ENCODE data around the gene CFAP57. TPM values are rescaled to one million over a fixed set of nuclear protein-coding genes. Genes with fewer than 3 reads are reported as not detected.

Gene CFAP57
- total and polyA plus RNA-seq, 2 donors (not counting 1 experiment from before 2014, with no cell fraction given), result 0.07 to 0.44 TPM

GRCh38 chr1:43276673-43277072, 104.5 kb downstream of the CFAP57 start:
- Histone ChIP-seq H3K27me3 (replicated peaks in 1 of 4; ENCODE audit: control extremely low read depth in 1 of 4, control insufficient read depth in 3 of 4, insufficient read depth in 4 of 4, low read length in 3 of 4) (no peaks in the 10 kb centered on the region), H3K9ac (ENCODE audit: low read length) (no peak overlapping the region), H3K36me3 (replicated peaks in 1 of 2; ENCODE audit: control extremely low read depth in 1 of 2, control insufficient read depth in 1 of 2, extremely low read depth in 1 of 2, insufficient read depth in 2 of 2, low read length in 1 of 2) (no peaks in the 10 kb centered on the region), H3K4me1 (ENCODE audit: control insufficient read depth in 2 of 2, insufficient read depth in 2 of 2, low read length in 2 of 2) (peaks cover 3 to 9% of the 10 kb centered on the region in 2 donors), H3K9me3 (ENCODE audit: control extremely low read depth in 1 of 3, control insufficient read depth in 2 of 3, insufficient read depth in 1 of 3, low read length in 2 of 3) (peaks cover 0 to 4% (median 0%) of the 10 kb centered on the region in 3 donors), H3K4me3 (ENCODE audit: control extremely low read depth in 1 of 5, extremely low read depth in 1 of 5, insufficient read depth in 1 of 5, low read depth in 2 of 5, low read length in 4 of 5) (no peak overlapping the region), H2AFZ (ENCODE audit: insufficient read depth, low read depth, low read length, poor library complexity, severe bottlenecking) (no peak overlapping the region), H4K20me1 (ENCODE audit: control insufficient read depth, insufficient read depth, low read length, poor library complexity, severe bottlenecking) (no peaks in the 10 kb centered on the region), H3K4me2 (replicated peaks; ENCODE audit: low read depth, low read length, poor library complexity, severe bottlenecking) (no peak overlapping the region), H3K79me2 (ENCODE audit: control insufficient read depth, insufficient read depth, low read length) (no peaks in the 10 kb centered on the region), H3K27ac (ENCODE audit: low read length in 2 of 2) (no peak overlapping the region)
- CTCF ChIA-PET, result no interaction called here
- no peak overlapping the region for H3K4me3 Mint-ChIP-seq
- no peak for DNase-seq
- H3K9me3 Mint-ChIP-seq (ENCODE audit: insufficient read depth), result no peaks in the 10 kb centered on the region
- no peak overlapping the region for H3K27ac Mint-ChIP-seq
- 90% methylated on average over 7 of the region's 7 CpGs for WGBS (ENCODE audit: insufficient coverage)
- TF ChIP-seq EZH2 (IDR thresholded peaks at IDR 0.05; ENCODE audit: borderline replicate concordance, insufficient read depth, low read depth, low read length, poor library complexity, severe bottlenecking) (no peak), CTCF (IDR thresholded peaks at IDR 0.05) (no peak)
- H3K4me1 Mint-ChIP-seq, result peaks cover 10% of the 10 kb centered on the region
- no peak for ATAC-seq (ENCODE audit: low read depth)
- POLR2A ChIA-PET, result no interaction called here
- intact Hi-C loops (cut with micrococcal nuclease), result no loop called here
- H3K27me3 Mint-ChIP-seq, result peaks cover 20% of the 10 kb centered on the region

GRCh38 chr1:43277116-43277876, 105.2 kb downstream of the CFAP57 start:
- Histone ChIP-seq H2AFZ (ENCODE audit: insufficient read depth, low read depth, low read length, poor library complexity, severe bottlenecking) (no peak overlapping the region), H3K27me3 (replicated peaks in 1 of 4; ENCODE audit: control extremely low read depth in 1 of 4, control insufficient read depth in 3 of 4, insufficient read depth in 4 of 4, low read length in 3 of 4) (no peaks in the 10 kb centered on the region), H3K9ac (ENCODE audit: low read length) (no peak overlapping the region), H3K4me3 (ENCODE audit: control extremely low read depth in 1 of 5, extremely low read depth in 1 of 5, insufficient read depth in 1 of 5, low read depth in 2 of 5, low read length in 4 of 5) (no peak overlapping the region), H3K79me2 (ENCODE audit: control insufficient read depth, insufficient read depth, low read length) (no peaks in the 10 kb centered on the region), H4K20me1 (ENCODE audit: control insufficient read depth, insufficient read depth, low read length, poor library complexity, severe bottlenecking) (no peaks in the 10 kb centered on the region), H3K27ac (ENCODE audit: low read length in 2 of 2) (no peak overlapping the region), H3K36me3 (replicated peaks in 1 of 2; ENCODE audit: control extremely low read depth in 1 of 2, control insufficient read depth in 1 of 2, extremely low read depth in 1 of 2, insufficient read depth in 2 of 2, low read length in 1 of 2) (no peaks in the 10 kb centered on the region), H3K9me3 (ENCODE audit: control extremely low read depth in 1 of 3, control insufficient read depth in 2 of 3, insufficient read depth in 1 of 3, low read length in 2 of 3) (peaks cover 0 to 4% (median 0%) of the 10 kb centered on the region in 3 donors), H3K4me1 (ENCODE audit: control insufficient read depth in 2 of 2, insufficient read depth in 2 of 2, low read length in 2 of 2) (peaks cover 3 to 9% of the 10 kb centered on the region in 2 donors), H3K4me2 (replicated peaks; ENCODE audit: low read depth, low read length, poor library complexity, severe bottlenecking) (no peak overlapping the region)
- Mint-ChIP-seq H3K4me3 (no peak overlapping the region), H3K4me1 (peaks cover 8% of the 10 kb centered on the region), H3K9me3 (ENCODE audit: insufficient read depth) (no peaks in the 10 kb centered on the region), H3K27me3 (peaks cover 16% of the 10 kb centered on the region), H3K27ac (no peak overlapping the region)
- WGBS (ENCODE audit: insufficient coverage), result 85% methylated on average over 4 of the region's 7 CpGs
- no peak for TF ChIP-seq EZH2 (IDR thresholded peaks at IDR 0.05; ENCODE audit: borderline replicate concordance, insufficient read depth, low read depth, low read length, poor library complexity, severe bottlenecking)
- TF ChIP-seq CTCF (IDR thresholded peaks at IDR 0.05), result no peak
- DNase-seq (no peak), ATAC-seq (ENCODE audit: low read depth) (no peak)
- ChIA-PET CTCF (no interaction called here), POLR2A (no interaction called here)
- intact Hi-C loops (cut with micrococcal nuclease), result no loop called here
